Peyer's patch (tissue), 4 donors: Measurements from ENCODE around the gene SLC6A9. TPM values are rescaled to one million over a fixed set of nuclear protein-coding genes. Genes with fewer than 3 reads are reported as not detected.

ENCODE experiments used
- DNase-seq, 3 donors: peaks; one replicate each; pipeline ENCODE4 v3.0.0-alpha.2; 2017 to 2019
- H3K27ac ChIP-seq, 4 donors: fragments of 200-600 bp; sonication (generic); one replicate each; pipeline ENCODE4 v1.5.1; 2016 to 2019
- H3K27me3 ChIP-seq, 2 donors: fragments of 200-600 bp; sonication (generic); one replicate each; pipeline ENCODE4 v1.5.1; 2019
- H3K36me3 ChIP-seq, 3 donors: fragments of 200-600 bp; sonication (generic); one replicate each; pipeline ENCODE4 v1.5.1; 2016 to 2019
- H3K4me1 ChIP-seq, 4 donors: fragments of 200-600 bp; sonication (generic); one replicate each; pipeline ENCODE4 v1.5.1; 2016 to 2019
- H3K4me3 ChIP-seq, 4 donors: fragments of 200-600 bp; sonication (generic); 1 replicate in 3 of 4; 2 replicates in 1 of 4; pipeline ENCODE4 v1.5.1; 2016 to 2019; ENCODE audit warnings: mild to moderate bottlenecking in 1 of 4
- H3K9me3 ChIP-seq, 4 donors: fragments of 200-600 bp; sonication (generic); one replicate each; pipeline ENCODE4 v1.5.1; 2016 to 2019; ENCODE audit warnings: mild to moderate bottlenecking in 1 of 4
- CTCF ChIP-seq, 6 experiments: fragments of 450-650 bp in 4 of 6; fragments of 200-600 bp in 2 of 6; sonication (generic) in 1 of 6; IDR thresholded peaks; one replicate each; pipeline ENCODE4 v1.5.1; 2017 to 2019; ENCODE audit warnings: antibody characterized with exemption in 6 of 6, mild to moderate bottlenecking in 3 of 6, moderate library complexity in 1 of 6
- POLR2A ChIP-seq, 2 donors: fragments of 450-650 bp; IDR thresholded peaks; one replicate each; pipeline ENCODE4 v1.5.1; 2017; ENCODE audit warnings: antibody characterized with exemption in 2 of 2, mild to moderate bottlenecking in 2 of 2, moderate library complexity in 2 of 2
- total RNA-seq, 4 donors: library from RNA; depleted of rRNA; stranded (reverse); fragments of >200 nt; gene quantifications; one replicate each; pipeline ENCODE4 v1.1.0, GENCODE V29; 2016

The SLC6A9 gene
- total RNA-seq, 4 donors from 2014 or later: 8.8 to 19.0 (median 11.5) TPM

GRCh38 chr1:44074415-44074814 lies 43.2 kb upstream of the SLC6A9 start:
- no peak for DNase-seq
- H3K27ac ChIP-seq: no peak overlapping the region
- H3K4me3 ChIP-seq: no peak overlapping the region
- TF ChIP-seq CTCF (IDR thresholded peaks at IDR 0.05): no peak
- TF ChIP-seq POLR2A (IDR thresholded peaks at IDR 0.05): no peak
- no peaks in the 10 kb centered on the region for H3K9me3 ChIP-seq
- H3K36me3 ChIP-seq: no peaks in the 10 kb centered on the region
- no peaks in the 10 kb centered on the region for H3K4me1 ChIP-seq
- H3K27me3 ChIP-seq: no peaks in the 10 kb centered on the region

- H3K27ac ChIP-seq: no peak overlapping the region
- H3K36me3 ChIP-seq: no peaks in the 10 kb centered on the region
- no peaks in the 10 kb centered on the region for H3K9me3 ChIP-seq
- DNase-seq: peak in 2 of 3 donors; percentile 50 to 57
- H3K27me3 ChIP-seq: no peaks in the 10 kb centered on the region
- no peaks in the 10 kb centered on the region for H3K4me1 ChIP-seq
- TF ChIP-seq CTCF (IDR thresholded peaks at IDR 0.05) (no peak), POLR2A (IDR thresholded peaks at IDR 0.05) (no peak)
- no peak overlapping the region for H3K4me3 ChIP-seq
Observed at GRCh38 chr1:44073528-44073927, 42.3 kb upstream of the SLC6A9 start.

- Histone ChIP-seq H3K9me3 (no peaks in the 10 kb centered on the region), H3K36me3 (no peaks in the 10 kb centered on the region), H3K27me3 (no peaks in the 10 kb centered on the region), H3K4me3 (no peak overlapping the region), H3K4me1 (peaks cover 0 to 5% (median 0%) of the 10 kb centered on the region in 4 donors), H3K27ac (no peak overlapping the region)
- TF ChIP-seq CTCF (IDR thresholded peaks at IDR 0.05): no peak
- no peak for TF ChIP-seq POLR2A (IDR thresholded peaks at IDR 0.05)
- no peak for DNase-seq
Observed at GRCh38 chr1:44072821-44073220, 41.6 kb upstream of the SLC6A9 start.

GRCh38 chr1:44072204-44072603 lies 40.9 kb upstream of the SLC6A9 start:
- no peak overlapping the region for H3K4me3 ChIP-seq
- H3K9me3 ChIP-seq: no peaks in the 10 kb centered on the region
- H3K4me1 ChIP-seq: peaks cover 0 to 8% (median 0%) of the 10 kb centered on the region in 4 donors
- no peaks in the 10 kb centered on the region for H3K27me3 ChIP-seq
- H3K36me3 ChIP-seq: no peaks in the 10 kb centered on the region
- DNase-seq: no peak
- TF ChIP-seq POLR2A (IDR thresholded peaks at IDR 0.05) (no peak), CTCF (IDR thresholded peaks at IDR 0.05) (no peak)
- no peak overlapping the region for H3K27ac ChIP-seq

- no peaks in the 10 kb centered on the region for H3K9me3 ChIP-seq
- H3K36me3 ChIP-seq: no peaks in the 10 kb centered on the region
- TF ChIP-seq POLR2A (IDR thresholded peaks at IDR 0.05) (no peak), CTCF (IDR thresholded peaks at IDR 0.05) (no peak)
- H3K27me3 ChIP-seq: no peaks in the 10 kb centered on the region
- peaks cover 0 to 8% (median 0%) of the 10 kb centered on the region in 4 donors for H3K4me1 ChIP-seq
- DNase-seq: no peak
- no peak overlapping the region for H3K27ac ChIP-seq
- H3K4me3 ChIP-seq: no peak overlapping the region
Observed at GRCh38 chr1:44071461-44071860, 40.2 kb upstream of the SLC6A9 start.

GRCh38 chr1:44068442-44068921 lies 37.2 kb upstream of the SLC6A9 start:
- no peak overlapping the region for H3K4me3 ChIP-seq
- TF ChIP-seq POLR2A (IDR thresholded peaks at IDR 0.05): no peak
- no peak for TF ChIP-seq CTCF (IDR thresholded peaks at IDR 0.05)
- peak in 1 of 3 donors; percentile 19 for DNase-seq
- no peaks in the 10 kb centered on the region for H3K36me3 ChIP-seq
- no peaks in the 10 kb centered on the region for H3K9me3 ChIP-seq
- H3K4me1 ChIP-seq: peaks cover 0 to 8% (median 0%) of the 10 kb centered on the region in 4 donors
- no peak overlapping the region for H3K27ac ChIP-seq
- H3K27me3 ChIP-seq: no peaks in the 10 kb centered on the region
